K562 (cell line): Measurements from ENCODE around the gene HNRNPD. TPM values are rescaled to one million over a fixed set of nuclear protein-coding genes. Genes with fewer than 3 reads are reported as not detected.

Experiments
- ARID3A ChIP-seq: IDR thresholded peaks from 2 replicates; pipeline ENCODE4 v1.6.1; 2012; ENCODE audit warnings: low read depth, low read length, improper control_type of control experiment, borderline replicate concordance
- CHCHD3 ChIP-seq: fragments of 250-450 bp; sonication (Bioruptor Pico); IDR thresholded peaks from 2 replicates; pipeline ENCODE4 v2.1.2; 2022; ENCODE audit warnings: mild to moderate bottlenecking
- EHMT2 ChIP-seq: fragments of 450-650 bp; IDR thresholded peaks from 2 replicates; pipeline ENCODE4 v1.6.1; 2018; ENCODE audit warnings: antibody characterized with exemption
- ERF ChIP-seq: fragments of 450-650 bp; formaldehyde crosslinking; IDR thresholded peaks from 2 replicates; pipeline ENCODE4 v1.4.0; 2020; ENCODE audit warnings: mild to moderate bottlenecking, mixed read lengths
- HSF4 ChIP-seq: fragments of 250-450 bp; sonication (Bioruptor Pico); IDR thresholded peaks from 2 replicates; pipeline ENCODE4 v2.1.2; 2022; ENCODE audit warnings: mild to moderate bottlenecking, moderate library complexity, borderline replicate concordance
- MAFF ChIP-seq: IDR thresholded peaks from 2 replicates; pipeline ENCODE4 v1.6.1; 2012; ENCODE audit warnings: low read length, improper control_type of control experiment
- MCM5 ChIP-seq: fragments of 450-650 bp; IDR thresholded peaks from 2 replicates; pipeline ENCODE4 v1.6.1; 2016; ENCODE audit warnings: low read depth
- NFATC3 ChIP-seq: fragments of 450-650 bp; IDR thresholded peaks from 2 replicates; pipeline ENCODE4 v1.6.1; 2017; ENCODE audit warnings: mild to moderate bottlenecking
- RFX7 ChIP-seq: fragments of 250-450 bp; sonication (Bioruptor Pico); IDR thresholded peaks from 2 replicates; pipeline ENCODE4 v1.5.1; 2021; ENCODE audit warnings: mild to moderate bottlenecking
- SMAD1 ChIP-seq: fragments of 150-350 bp; IDR thresholded peaks from 2 replicates; pipeline ENCODE4 v1.6.1; 2014; ENCODE audit warnings: low read length, low read depth; ENCODE audit not compliant: partially characterized antibody
- TEAD4 ChIP-seq, 2 experiments: sonication (generic) in 1 of 2; formaldehyde crosslinking in 1 of 2; IDR thresholded peaks; 2 replicates each; pipeline versions ENCODE4 v1.6.1 to v1.8.0; 2012 to 2022; ENCODE audit warnings: borderline replicate concordance in 1 of 2, inconsistent platforms in 1 of 2, low read length in 1 of 2, mild to moderate bottlenecking in 1 of 2, missing genetic modification reagents in 1 of 2
- TGIF2 ChIP-seq: sonication (generic); formaldehyde crosslinking; IDR thresholded peaks from 2 replicates; pipeline ENCODE4 v1.8.1; 2022; ENCODE audit warnings: mild to moderate bottlenecking, missing genetic modification reagents, moderate library complexity
- XRCC3 ChIP-seq: fragments of 450-650 bp; IDR thresholded peaks from 2 replicates; pipeline ENCODE4 v1.6.1; 2017; ENCODE audit warnings: mild to moderate bottlenecking, moderate library complexity
- YBX1 ChIP-seq: fragments of 450-650 bp; IDR thresholded peaks from 2 replicates; pipeline ENCODE4 v1.7.1; 2016; ENCODE audit warnings: mild to moderate bottlenecking
- ZBTB9 ChIP-seq: fragments of 450-650 bp; formaldehyde crosslinking; IDR thresholded peaks from 2 replicates; pipeline ENCODE4 v1.4.0; 2020; ENCODE audit warnings: mild to moderate bottlenecking, moderate library complexity
- ZNF24 ChIP-seq: fragments of 450-650 bp; IDR thresholded peaks from 2 replicates; pipeline ENCODE4 v1.6.1; 2016
- ZNF274 ChIP-seq: IDR thresholded peaks from 2 replicates; pipeline ENCODE4 v1.6.1; 2011; ENCODE audit warnings: low read depth, mild to moderate bottlenecking, low read length, moderate library complexity, borderline replicate concordance
- ZNF717 ChIP-seq: fragments of 250-450 bp; sonication (Bioruptor Pico); IDR thresholded peaks from 2 replicates; pipeline ENCODE4 v1.5.0; 2021
- ZNF740 ChIP-seq, 3 experiments: fragments of 200-800 bp in 1 of 3; sonication (Bioruptor generic) in 1 of 3; sonication (generic) in 1 of 3; formaldehyde crosslinking in 1 of 3; IDR thresholded peaks; 2 replicates each; pipeline versions ENCODE4 v1.6.1 to v1.8.0; 2016 to 2022; ENCODE audit warnings: mild to moderate bottlenecking in 2 of 3, missing compliant biosample characterization in 2 of 3, missing genetic modification characterization in 2 of 3, missing genetic modification reagents in 1 of 3
- ZNF785 ChIP-seq: fragments of 250-450 bp; sonication (Bioruptor Pico); IDR thresholded peaks from 2 replicates; pipeline ENCODE4 v1.4.0; 2020; ENCODE audit warnings: mild to moderate bottlenecking
- polyA plus RNA-seq, 8 experiments: library from polyadenylated mRNA; depleted of rRNA in 4 of 8; stranded (reverse) in 5 of 8; unstranded in 3 of 8; fragments of >200 nt; fragmentation: Nextera tagmentation in 2 of 8; fragmentation: Illumina TruSeq in 1 of 8; extraction: Ambion mirVana in 2 of 8; extraction: Trizol in 1 of 8; gene quantifications; 2 replicates each; pipeline versions ENCODE4 v1.2.1 to v1.2.3, GENCODE V29; 2011 to 2014; ENCODE audit warnings: inconsistent platforms in 1 of 8, missing spikeins in 1 of 8
- total RNA-seq, 7 experiments: library from RNA; depleted of rRNA in 6 of 7; stranded (reverse); fragments of >200 nt in 6 of 7; fragmentation: Illumina TruSeq in 2 of 7; extraction: Trizol in 2 of 7; gene quantifications; 2 replicates each; pipeline versions ENCODE4 v1.2.1 to v1.2.3, GENCODE V29; 2011 to 2021; ENCODE audit warnings: low replicate concordance in 1 of 7
- TF ChIP-seq, protein P1 (sequence below): sonication (generic); formaldehyde crosslinking; IDR thresholded peaks from 2 replicates; pipeline ENCODE4 v1.9.0; 2022; ENCODE audit warnings: mild to moderate bottlenecking, missing genetic modification reagents
- TF ChIP-seq, protein P2 (sequence below), 2 experiments: fragments of 200-800 bp in 1 of 2; sonication (Bioruptor generic) in 1 of 2; sonication (generic) in 1 of 2; formaldehyde crosslinking in 1 of 2; IDR thresholded peaks in 1 of 2; conservative IDR thresholded peaks in 1 of 2; 2 replicates each; pipeline versions ENCODE4 v1.5.0 to v1.6.1; 2016 to 2020; ENCODE audit warnings: missing compliant biosample characterization in 1 of 2, missing genetic modification characterization in 1 of 2, missing genetic modification reagents in 1 of 2

Gene HNRNPD
- total and polyA plus RNA-seq, 9 of the 15 experiments (the other 6 are each of a cell fraction or from before 2014, with no cell fraction given), result 92.4 to 955 (median 160) TPM

- TF ChIP-seq TGIF2 (CRISPR knock-in tag), result no peak
- peak; percentile 9 for TF ChIP-seq SMAD1
- no peak for TF ChIP-seq HSF4 (CRISPR knock-in tag)
- TF ChIP-seq ZNF274, result no peak
- no peak for TF ChIP-seq ZNF785 (CRISPR knock-in tag)
- peak; percentile 13; the same call in 1 of the 2 replicates for TF ChIP-seq ZNF24
- no peak for TF ChIP-seq CHCHD3
- no peak for TF ChIP-seq XRCC3
- TF ChIP-seq RFX7 (CRISPR knock-in tag), result no peak
- no peak for TF ChIP-seq MCM5
- TF ChIP-seq ZNF740 (CRISPR knock-in tag; IDR thresholded peaks at IDR 0.05), result no peak; the same call in 1 of the 2 replicates
- peak in 1 of 2 experiments; percentile 75; a peak in 2 of 4 replicates for TF ChIP-seq ZNF740 (tag; IDR thresholded peaks at IDR 0.05)
- no peak for TF ChIP-seq YBX1
- no peak for TF ChIP-seq ZBTB9 (CRISPR knock-in tag)
- TF ChIP-seq, protein P1, sequence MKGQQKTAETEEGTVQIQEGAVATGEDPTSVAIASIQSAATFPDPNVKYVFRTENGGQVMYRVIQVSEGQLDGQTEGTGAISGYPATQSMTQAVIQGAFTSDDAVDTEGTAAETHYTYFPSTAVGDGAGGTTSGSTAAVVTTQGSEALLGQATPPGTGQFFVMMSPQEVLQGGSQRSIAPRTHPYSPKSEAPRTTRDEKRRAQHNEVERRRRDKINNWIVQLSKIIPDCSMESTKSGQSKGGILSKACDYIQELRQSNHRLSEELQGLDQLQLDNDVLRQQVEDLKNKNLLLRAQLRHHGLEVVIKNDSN (CRISPR knock-in tag), result peak; percentile 98
- TF ChIP-seq ZNF717, result no peak
- no peak for TF ChIP-seq ARID3A
- 0 out of 2 replicates have a peak, but pooled peaks have one; percentile 3 for TF ChIP-seq ERF (CRISPR knock-in tag)
- TF ChIP-seq TEAD4 (IDR thresholded peaks at IDR 0.05; ENCODE audit: low read length), result peak; percentile 78
- 0 out of 2 replicates have a peak, but pooled peaks have one; percentile 1 for TF ChIP-seq TEAD4 (CRISPR knock-in tag; IDR thresholded peaks at IDR 0.05; ENCODE audit: borderline replicate concordance)
- TF ChIP-seq, protein P2, sequence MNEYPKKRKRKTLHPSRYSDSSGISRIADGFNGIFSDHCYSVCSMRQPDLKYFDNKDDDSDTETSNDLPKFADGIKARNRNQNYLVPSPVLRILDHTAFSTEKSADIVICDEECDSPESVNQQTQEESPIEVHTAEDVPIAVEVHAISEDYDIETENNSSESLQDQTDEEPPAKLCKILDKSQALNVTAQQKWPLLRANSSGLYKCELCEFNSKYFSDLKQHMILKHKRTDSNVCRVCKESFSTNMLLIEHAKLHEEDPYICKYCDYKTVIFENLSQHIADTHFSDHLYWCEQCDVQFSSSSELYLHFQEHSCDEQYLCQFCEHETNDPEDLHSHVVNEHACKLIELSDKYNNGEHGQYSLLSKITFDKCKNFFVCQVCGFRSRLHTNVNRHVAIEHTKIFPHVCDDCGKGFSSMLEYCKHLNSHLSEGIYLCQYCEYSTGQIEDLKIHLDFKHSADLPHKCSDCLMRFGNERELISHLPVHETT (CRISPR knock-in tag; conservative IDR thresholded peaks at IDR 0.05 in 1 of 2, IDR thresholded peaks at IDR 0.05 in 1 of 2), result peak in 1 of 2 experiments; percentile 97; a peak in 2 of 4 replicates
- TF ChIP-seq NFATC3, result no peak
- no peak for TF ChIP-seq MAFF
- no peak for TF ChIP-seq EHMT2
Observed at GRCh38 chr4:82373816-82374625, at the start of gene HNRNPD (continued).
